NCI-H526 treated with DMSO at 0.1 percent for 48 hours (cell line): Measurements from ENCODE around the gene MKKS.
"Not testable (repeated sequence)": the region's sequence is repeated elsewhere in the genome, so short reads cannot be mapped to it uniquely, and the experiment has no call there.

Experiments
- DNase-seq: peaks from one replicate; lab custom pipeline; 2025; lab: John Stamatoyannopoulos, UW

The MKKS gene

GRCh38 chr20:10449270-10449669 is 15.2 kb upstream of the MKKS start:
- DNase-seq, result no peak

GRCh38 chr20:10448270-10449156 is 14.5 kb upstream of the MKKS start:
- peak; percentile 30 for DNase-seq

- no peak for DNase-seq
Measured at GRCh38 chr20:10447028-10447427, 13.0 kb upstream of the MKKS start.

- DNase-seq, result no peak
Measured at GRCh38 chr20:10445758-10446157, 11.7 kb upstream of the MKKS start.

- no peak for DNase-seq
Measured at GRCh38 chr20:10443936-10444335, 9.9 kb upstream of the MKKS start.

GRCh38 chr20:10438217-10438616 is 4.2 kb upstream of the MKKS start:
- DNase-seq, result no peak

- no peak for DNase-seq
Measured at GRCh38 chr20:10436053-10436699, 2.2 kb upstream of the MKKS start.

GRCh38 chr20:10434832-10435812 is 1.1 kb upstream of the MKKS start, which contains the start of gene SLX4IP:
Gene SLX4IP, plus strand, starts transcription at chr20:10435305. Its CDS starts 22,900 bp downstream, at chr20:10458205.
- peak; percentile 98 for DNase-seq

GRCh38 chr20:10434467-10434831 is 427 bp upstream of the MKKS start:
- DNase-seq, result peak; percentile 99

GRCh38 chr20:10433014-10433622 is 904 bp downstream of the MKKS start:
- DNase-seq, result peak; percentile 43

GRCh38 chr20:10432079-10432478 is 1.9 kb downstream of the MKKS start:
- no peak for DNase-seq

- DNase-seq, result no peak
Measured at GRCh38 chr20:10430704-10431103, 3.3 kb downstream of the MKKS start.

- no peak for DNase-seq
Measured at GRCh38 chr20:10430000-10430466, 4.0 kb downstream of the MKKS start.

- DNase-seq, result no peak
Measured at GRCh38 chr20:10429443-10429981, 4.5 kb downstream of the MKKS start.

GRCh38 chr20:10428008-10428407 is 6.0 kb downstream of the MKKS start:
- no peak for DNase-seq

- peak; percentile 40 for DNase-seq
Measured at GRCh38 chr20:10427060-10427692, 6.8 kb downstream of the MKKS start.

GRCh38 chr20:10423735-10424134 is 10.3 kb downstream of the MKKS start:
- no peak for DNase-seq

- DNase-seq, result no peak
Measured at GRCh38 chr20:10419550-10420133, 14.4 kb downstream of the MKKS start.

GRCh38 chr20:10417218-10417617 is 16.8 kb downstream of the MKKS start:
- DNase-seq, result not testable (repeated sequence)

GRCh38 chr20:10415013-10415650 is 18.9 kb downstream of the MKKS start:
- DNase-seq, result no peak
